Coronary artery (tissue), 2 donors: ENCODE results near the gene IGFBP6.

Experiments
- DNase-seq: peaks from one replicate; pipeline ENCODE4 v3.0.0-alpha.2; 2017; ENCODE audit warnings: low spot score
- H3K27ac ChIP-seq, 2 donors: fragments of 200-600 bp; sonication (generic); one replicate each; pipeline ENCODE4 v1.5.1; 2016 to 2019
- H3K4me3 ChIP-seq: fragments of 200-600 bp; sonication (generic); 2 replicates; pipeline ENCODE4 v1.5.1; 2016; ENCODE audit warnings: mild to moderate bottlenecking, moderate library complexity
- TF ChIP-seq, protein P1 (sequence below): fragments of 200-600 bp; sonication (generic); IDR thresholded peaks from one replicate; pipeline ENCODE4 v1.5.1; 2019; ENCODE audit warnings: antibody characterized with exemption

The IGFBP6 gene

GRCh38 chr12:53131844-53132243 is 34.4 kb downstream of the IGFBP6 start:
- no peak overlapping the region for H3K27ac ChIP-seq
- no peak for DNase-seq

GRCh38 chr12:53133722-53134121 is 36.3 kb downstream of the IGFBP6 start:
- TF ChIP-seq, protein P1, sequence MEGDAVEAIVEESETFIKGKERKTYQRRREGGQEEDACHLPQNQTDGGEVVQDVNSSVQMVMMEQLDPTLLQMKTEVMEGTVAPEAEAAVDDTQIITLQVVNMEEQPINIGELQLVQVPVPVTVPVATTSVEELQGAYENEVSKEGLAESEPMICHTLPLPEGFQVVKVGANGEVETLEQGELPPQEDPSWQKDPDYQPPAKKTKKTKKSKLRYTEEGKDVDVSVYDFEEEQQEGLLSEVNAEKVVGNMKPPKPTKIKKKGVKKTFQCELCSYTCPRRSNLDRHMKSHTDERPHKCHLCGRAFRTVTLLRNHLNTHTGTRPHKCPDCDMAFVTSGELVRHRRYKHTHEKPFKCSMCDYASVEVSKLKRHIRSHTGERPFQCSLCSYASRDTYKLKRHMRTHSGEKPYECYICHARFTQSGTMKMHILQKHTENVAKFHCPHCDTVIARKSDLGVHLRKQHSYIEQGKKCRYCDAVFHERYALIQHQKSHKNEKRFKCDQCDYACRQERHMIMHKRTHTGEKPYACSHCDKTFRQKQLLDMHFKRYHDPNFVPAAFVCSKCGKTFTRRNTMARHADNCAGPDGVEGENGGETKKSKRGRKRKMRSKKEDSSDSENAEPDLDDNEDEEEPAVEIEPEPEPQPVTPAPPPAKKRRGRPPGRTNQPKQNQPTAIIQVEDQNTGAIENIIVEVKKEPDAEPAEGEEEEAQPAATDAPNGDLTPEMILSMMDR: no peak
- Histone ChIP-seq H3K27ac (no peak overlapping the region), H3K4me3 (no peak overlapping the region)
- DNase-seq: no peak

More at GRCh38 chr12:53131844-53132243, 34.4 kb downstream of the IGFBP6 start:
- H3K4me3 ChIP-seq: no peak overlapping the region
- TF ChIP-seq, protein P1: no peak

- DNase-seq: no peak
- H3K27ac ChIP-seq: no peak overlapping the region
- H3K4me3 ChIP-seq: no peak overlapping the region
Observed at GRCh38 chr12:53143355-53143754, 45.9 kb downstream of the IGFBP6 start.

DNA sequence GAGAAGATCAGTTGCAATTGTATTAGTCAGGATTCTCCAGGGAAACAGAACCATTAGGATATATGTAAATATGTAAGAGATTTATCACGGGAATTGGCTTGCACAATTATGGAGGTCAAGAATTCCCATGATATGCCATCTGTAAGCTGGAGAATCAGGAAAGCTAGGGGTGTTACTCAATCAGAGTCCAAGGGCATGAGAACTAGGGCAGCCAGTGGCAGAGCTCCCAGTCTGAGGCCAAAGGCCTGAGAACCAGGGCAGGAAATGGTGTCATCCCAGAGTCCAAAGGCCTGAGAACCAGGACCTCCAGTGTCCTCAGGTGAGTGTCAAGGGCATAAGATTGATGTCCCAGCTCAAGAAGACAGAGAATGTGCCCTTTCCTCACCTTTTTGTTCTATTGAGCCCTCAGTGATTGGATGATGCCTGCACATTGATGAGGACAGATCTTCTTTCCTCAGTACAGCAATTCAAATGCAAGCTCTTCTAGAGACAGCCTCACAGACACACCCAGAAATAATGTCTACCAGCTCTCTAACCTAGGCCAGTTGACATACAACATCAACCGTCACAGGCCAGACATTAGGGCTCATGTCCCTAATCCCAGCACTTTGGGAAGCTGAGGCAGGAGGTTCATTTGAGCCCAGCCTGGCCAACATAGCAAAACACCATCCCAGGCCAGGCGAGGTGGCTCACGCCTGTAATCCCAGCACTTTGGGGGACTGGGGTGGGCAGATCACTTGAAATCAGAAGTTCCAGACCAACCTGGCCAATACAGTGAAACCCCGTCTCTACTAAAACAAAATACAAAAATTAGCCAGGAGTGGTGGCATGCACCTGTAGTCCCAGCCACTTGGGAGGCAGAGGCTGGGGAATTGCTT is 48.2 kb downstream of the IGFBP6 start:
- Histone ChIP-seq H3K27ac (no peak overlapping the region), H3K4me3 (no peak overlapping the region)
- DNase-seq: no peak
- TF ChIP-seq, protein P1: no peak

More at GRCh38 chr12:53143355-53143754, 45.9 kb downstream of the IGFBP6 start:
- TF ChIP-seq, protein P1: no peak

DNA sequence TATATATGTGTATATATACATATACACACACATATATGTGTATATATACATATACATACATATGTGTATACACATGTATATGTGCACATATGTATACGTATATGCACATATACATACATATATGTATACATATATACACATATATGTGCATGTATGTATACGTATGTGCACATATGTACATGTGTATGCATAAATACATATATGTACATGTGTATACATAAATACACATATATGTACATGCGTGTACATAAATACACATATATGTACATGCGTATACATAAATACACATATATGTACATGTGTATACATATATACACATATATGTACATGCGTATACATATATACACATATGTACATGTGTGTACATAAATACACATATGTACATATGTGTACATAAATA is 49.7 kb downstream of the IGFBP6 start:
- TF ChIP-seq, protein P1: no peak
- H3K27ac ChIP-seq: no peak overlapping the region
- DNase-seq: no peak
- H3K4me3 ChIP-seq: no peak overlapping the region

DNA sequence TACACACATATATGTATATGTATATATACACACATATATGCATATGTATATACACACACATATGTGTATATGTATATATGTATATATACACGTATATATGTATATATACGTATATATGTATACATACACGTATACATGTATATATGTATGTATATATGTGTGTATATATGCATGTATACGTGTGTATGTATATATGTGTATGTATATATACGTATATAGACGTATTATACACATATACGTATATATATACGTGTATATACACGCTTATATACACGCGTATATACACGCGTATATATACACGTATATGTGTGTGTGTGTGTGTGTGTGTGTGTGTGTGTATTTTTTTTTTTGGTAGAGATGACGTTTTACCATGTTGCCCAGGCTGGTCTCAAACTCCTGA is 50.2 kb downstream of the IGFBP6 start:
- Histone ChIP-seq H3K4me3 (no peak overlapping the region), H3K27ac (no peak overlapping the region)
- TF ChIP-seq, protein P1: no peak
- no peak for DNase-seq

DNA sequence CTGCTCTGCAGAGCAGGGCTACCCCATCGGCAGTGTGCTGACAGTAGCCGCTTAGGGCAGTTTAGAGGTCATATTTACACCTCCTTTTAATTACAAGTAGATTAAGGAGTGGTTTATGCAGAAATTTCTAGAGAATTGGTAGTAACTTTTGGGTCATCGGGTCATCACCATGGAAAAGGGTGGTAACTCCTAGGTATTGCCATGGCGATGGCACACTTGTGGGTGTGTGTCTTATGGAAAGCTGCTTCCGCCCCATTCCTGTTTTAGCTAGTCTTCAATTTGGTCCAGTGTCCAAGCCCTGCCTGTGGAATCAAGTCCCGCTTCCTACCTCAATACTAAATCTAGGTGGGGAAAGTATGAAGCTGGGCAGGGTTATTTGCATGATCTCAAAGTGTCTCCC is 53.6 kb downstream of the IGFBP6 start:
- H3K27ac ChIP-seq: no peak overlapping the region
- DNase-seq: no peak
- H3K4me3 ChIP-seq: no peak overlapping the region
- TF ChIP-seq, protein P1: no peak
